Mammary epithelial cell (primary cell): ENCODE results near the gene NAV3.

Experiments
- CTCF ChIP-seq, 2 donors: IDR thresholded peaks in 1 of 2; conservative IDR thresholded peaks in 1 of 2; 2 replicates each; pipeline ENCODE4 v1.5.1; 2011 to 2012; ENCODE audit warnings: inconsistent platforms in 2 of 2, low read length in 2 of 2, mild to moderate bottlenecking in 2 of 2, control low read depth in 1 of 2, low read depth in 1 of 2; ENCODE audit not compliant: insufficient read depth in 1 of 2; ENCODE audit errors: extremely low read depth in 1 of 2
- EZH2 ChIP-seq: IDR thresholded peaks from 2 replicates; pipeline ENCODE4 v1.6.1; 2012; ENCODE audit warnings: low read length, inconsistent platforms, borderline replicate concordance

- TF ChIP-seq CTCF (conservative IDR thresholded peaks at IDR 0.05 in 1 of 2, IDR thresholded peaks at IDR 0.05 in 1 of 2; ENCODE audit: extremely low read depth in 1 of 2, insufficient read depth in 1 of 2, low read depth in 1 of 2, low read length in 2 of 2) (no peak), EZH2 (no peak)
Measured at GRCh38 chr12:78118486-78118885, 287.8 kb downstream of the NAV3 start.
